Fibroblast of villous mesenchyme (primary cell): ENCODE results near the gene CCDC142. TPM values are rescaled to one million over a fixed set of nuclear protein-coding genes. Genes with fewer than 3 reads are reported as not detected.

Experiments
- DNase-seq: peaks from one replicate; pipeline ENCODE4 v3.0.0-alpha.2; 2010; ENCODE audit warnings: low read depth
- H3K4me3 ChIP-seq: 2 replicates; pipeline ENCODE4 v1.5.1; 2011; ENCODE audit warnings: low read depth, mild to moderate bottlenecking, low read length
- total RNA-seq: library from RNA; depleted of rRNA; stranded (reverse); fragments of >200 nt; gene quantifications from 2 replicates; pipeline ENCODE4 v1.2.3, GENCODE V29; 2012
- TF ChIP-seq, protein P1 (sequence below): IDR thresholded peaks from 2 replicates; pipeline ENCODE4 v1.5.1; 2012; ENCODE audit warnings: low read depth, mild to moderate bottlenecking, low read length; ENCODE audit not compliant: insufficient read depth

Gene CCDC142
- total RNA-seq, 1 donor = 27.2 TPM

DNA sequence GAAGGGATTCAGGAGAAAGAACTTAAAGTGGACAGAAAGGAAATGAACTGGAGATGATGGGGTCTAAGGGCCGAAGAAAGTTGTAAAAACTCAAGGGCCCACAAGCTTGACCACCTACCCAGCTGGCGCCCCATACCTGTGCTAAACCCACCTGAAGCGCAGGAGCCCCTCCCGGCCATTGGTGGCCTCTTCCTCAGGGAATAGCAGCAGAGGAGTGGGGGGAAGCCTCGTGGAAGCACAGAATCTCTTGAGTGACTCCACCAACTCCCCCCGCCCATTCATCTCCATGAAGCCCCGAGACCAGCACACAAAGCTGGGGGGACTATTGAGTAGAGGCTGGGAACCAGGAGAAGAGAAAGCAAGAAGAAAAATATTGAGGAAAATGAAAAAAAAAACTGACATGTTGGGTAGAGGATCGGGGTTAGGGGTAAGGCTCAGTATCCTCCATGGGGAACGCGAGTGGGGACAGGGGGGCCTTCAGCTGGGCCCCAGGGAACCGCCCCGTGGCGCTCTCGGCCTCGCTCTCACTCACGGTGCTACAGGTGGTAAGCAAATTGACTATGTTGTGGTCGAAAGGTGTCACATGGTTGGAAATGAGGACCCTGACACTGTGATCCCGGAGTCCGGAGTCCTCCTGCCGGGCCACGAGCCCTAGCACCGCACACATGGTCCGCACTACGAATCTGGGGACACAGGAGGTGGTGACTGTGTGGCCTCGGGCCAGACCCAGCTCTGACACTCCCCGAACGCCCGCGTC is 46.0 kb upstream of the CCDC142 start:
- TF ChIP-seq, protein P1, sequence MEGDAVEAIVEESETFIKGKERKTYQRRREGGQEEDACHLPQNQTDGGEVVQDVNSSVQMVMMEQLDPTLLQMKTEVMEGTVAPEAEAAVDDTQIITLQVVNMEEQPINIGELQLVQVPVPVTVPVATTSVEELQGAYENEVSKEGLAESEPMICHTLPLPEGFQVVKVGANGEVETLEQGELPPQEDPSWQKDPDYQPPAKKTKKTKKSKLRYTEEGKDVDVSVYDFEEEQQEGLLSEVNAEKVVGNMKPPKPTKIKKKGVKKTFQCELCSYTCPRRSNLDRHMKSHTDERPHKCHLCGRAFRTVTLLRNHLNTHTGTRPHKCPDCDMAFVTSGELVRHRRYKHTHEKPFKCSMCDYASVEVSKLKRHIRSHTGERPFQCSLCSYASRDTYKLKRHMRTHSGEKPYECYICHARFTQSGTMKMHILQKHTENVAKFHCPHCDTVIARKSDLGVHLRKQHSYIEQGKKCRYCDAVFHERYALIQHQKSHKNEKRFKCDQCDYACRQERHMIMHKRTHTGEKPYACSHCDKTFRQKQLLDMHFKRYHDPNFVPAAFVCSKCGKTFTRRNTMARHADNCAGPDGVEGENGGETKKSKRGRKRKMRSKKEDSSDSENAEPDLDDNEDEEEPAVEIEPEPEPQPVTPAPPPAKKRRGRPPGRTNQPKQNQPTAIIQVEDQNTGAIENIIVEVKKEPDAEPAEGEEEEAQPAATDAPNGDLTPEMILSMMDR = no peak
- H3K4me3 ChIP-seq = peak overlapping the region; percentile 77
- no peak for DNase-seq

DNA sequence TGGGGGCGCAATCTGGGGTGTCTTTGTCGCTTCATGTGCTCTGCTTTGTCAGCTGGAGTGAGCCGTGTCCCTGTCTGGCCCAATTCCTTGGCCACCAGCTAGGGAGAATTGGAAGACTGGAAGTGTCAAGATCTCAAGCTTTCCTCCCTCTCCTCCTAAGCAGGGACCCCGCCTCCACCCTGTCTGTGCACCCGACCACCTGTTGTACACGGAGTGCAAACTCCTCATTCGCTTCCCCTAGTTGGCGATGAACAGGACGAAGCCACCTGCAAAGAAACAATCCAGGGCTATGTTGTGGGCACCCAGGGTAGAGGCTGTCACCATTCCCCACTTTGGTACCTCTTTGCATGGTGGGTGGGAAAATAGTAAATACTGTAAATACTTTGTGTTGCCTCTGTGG is 44.9 kb upstream of the CCDC142 start:
- DNase-seq = no peak
- TF ChIP-seq, protein P1 = no peak
- H3K4me3 ChIP-seq = no peak overlapping the region

DNA sequence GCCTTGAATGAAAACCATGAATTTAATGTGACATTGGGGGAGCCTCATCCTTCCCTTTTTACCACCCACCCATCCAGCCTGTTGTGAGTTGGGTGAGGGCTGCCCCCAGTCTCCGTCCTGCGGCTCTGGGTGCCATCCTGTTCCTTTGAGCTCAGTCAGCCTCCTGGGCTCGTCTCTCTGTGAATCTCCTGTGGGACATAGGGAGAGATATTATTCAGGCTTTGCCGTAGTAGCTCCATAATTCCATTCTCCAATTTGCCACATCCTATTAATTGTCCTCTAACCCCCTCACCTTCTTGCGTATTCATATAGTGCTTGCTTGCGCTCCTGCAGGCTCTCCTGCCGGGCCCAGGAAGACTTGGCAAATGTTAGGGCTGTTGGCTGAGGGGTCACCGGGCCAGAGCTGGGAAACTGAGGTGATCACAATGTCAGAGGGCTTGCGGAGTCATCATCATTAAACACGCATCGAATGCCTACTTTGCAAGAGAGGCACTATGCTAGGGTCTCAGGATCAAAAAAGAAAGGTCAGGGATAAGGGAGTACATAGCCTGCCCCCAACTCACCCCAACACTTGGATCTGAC is 43.9 kb upstream of the CCDC142 start:
- DNase-seq = no peak
- TF ChIP-seq, protein P1 = no peak

DNA sequence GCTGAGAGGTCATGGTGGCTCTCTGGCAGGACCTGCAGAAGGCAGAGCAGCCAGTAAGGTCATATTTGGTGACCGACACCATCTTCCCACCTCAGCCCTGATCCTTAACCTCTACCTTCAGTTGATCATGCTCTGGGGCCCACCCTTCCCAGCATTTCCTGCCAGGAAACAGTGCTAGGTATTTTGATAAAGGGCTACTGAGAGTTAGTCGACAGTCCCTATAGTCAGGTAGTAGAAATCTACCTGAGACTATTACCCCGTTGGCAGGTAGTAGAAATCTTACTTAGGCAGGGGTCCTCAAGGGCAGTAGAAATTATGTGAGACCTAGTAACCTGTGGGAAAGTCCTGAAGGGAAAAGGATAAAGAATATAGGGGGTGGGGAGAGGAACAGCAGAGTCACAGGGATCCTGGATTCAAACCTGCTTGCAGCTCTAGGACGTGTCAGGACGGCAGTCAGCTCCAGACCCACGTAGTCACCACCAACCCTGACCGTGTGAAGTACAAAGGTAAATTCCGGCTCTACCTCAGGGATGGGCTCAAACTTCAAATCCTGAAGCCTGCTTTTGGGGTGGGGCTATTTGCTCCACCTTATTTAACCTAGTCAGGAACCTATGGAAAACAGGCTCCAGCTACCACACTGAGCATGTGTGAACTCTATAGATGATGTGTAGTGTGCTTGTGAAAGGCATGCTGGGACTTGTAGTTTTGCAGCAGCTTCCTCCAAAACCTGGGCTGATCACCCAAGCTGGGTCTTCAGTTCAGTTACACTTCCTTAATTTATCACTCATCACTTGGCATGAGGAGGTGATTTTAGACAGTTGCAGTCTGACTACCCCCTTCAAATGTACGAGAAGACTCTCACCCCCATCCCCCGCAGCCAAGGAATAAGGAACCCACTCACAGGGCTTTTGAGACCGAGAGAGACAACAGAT is 43.2 kb upstream of the CCDC142 start, which contains the start of gene DQX1:
Gene DQX1 (minus strand): TSS at position 515 of the 932 bp plus-strand sequence. CDS start 502 bp downstream, at position 13.
- peak; percentile 38 for DNase-seq
- TF ChIP-seq, protein P1 = no peak
- H3K4me3 ChIP-seq = no peak within 1 kb of the TSS

More for the DNA sequence above, 43.9 kb upstream of the CCDC142 start:
- no peak overlapping the region for H3K4me3 ChIP-seq

DNA sequence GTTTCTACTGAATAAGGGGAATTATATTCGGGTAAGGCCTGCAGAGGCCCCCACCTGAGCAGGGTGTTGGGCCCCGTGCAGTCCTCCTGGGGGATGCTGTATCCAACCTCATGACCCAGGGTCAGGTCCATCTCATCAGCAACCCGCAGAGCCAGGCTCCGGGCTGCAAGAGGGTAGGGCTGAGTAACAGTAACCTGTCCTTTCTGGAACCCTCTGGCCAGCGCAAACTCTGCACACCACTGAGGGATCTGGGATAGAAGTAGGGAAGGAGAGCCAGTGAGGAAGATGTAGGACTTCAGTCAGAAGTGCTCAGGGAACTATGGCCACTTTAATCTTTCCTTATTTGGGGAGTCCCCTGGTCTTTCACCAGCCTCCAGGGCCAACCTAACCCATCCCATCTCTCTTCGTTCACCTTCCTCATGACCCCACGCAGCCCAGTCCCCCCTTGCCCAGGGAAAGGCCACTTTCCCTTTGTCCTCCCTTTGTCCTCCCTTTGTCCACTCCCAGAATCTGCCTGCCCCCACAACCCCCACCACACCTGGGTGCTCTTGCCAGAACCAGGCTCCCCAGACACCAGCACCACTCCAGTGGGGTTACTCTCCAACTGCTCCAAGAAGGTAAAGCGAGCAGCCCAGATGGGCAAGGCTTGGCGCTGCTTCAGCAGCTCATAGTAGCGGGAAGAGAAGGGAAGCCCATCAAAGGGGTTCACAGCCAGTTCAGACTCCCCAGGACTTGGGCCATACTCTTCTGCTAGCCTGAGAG is 42.3 kb upstream of the CCDC142 start:
- no peak for DNase-seq
- no peak overlapping the region for H3K4me3 ChIP-seq
- TF ChIP-seq, protein P1 = no peak

DNA sequence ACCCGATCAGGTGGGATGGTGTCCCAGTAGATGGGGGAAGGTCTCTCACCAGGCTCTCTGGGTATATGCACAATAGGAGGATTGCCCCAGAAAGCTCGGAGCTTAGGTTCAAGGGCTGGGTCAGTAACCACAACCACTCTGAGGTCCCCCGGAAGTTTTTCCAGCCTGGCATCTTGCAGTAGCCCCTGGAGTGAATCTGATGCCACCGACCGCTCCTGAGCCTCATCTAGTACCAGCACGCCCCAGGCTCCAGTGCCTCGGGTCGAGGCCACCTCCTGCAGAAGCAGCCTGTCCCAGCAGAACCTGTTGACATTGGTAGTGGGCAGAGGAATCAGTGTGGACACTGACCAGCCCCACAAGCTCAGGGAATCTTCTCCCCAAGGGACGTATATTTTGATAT is 41.2 kb upstream of the CCDC142 start:
- DNase-seq = no peak
- TF ChIP-seq, protein P1 = no peak
- no peak overlapping the region for H3K4me3 ChIP-seq
